WTC11 (cell line): ENCODE data around the gene SYCN. TPM values are rescaled to one million over a fixed set of nuclear protein-coding genes. Genes with fewer than 3 reads are reported as not detected.

ENCODE experiments used
- ATAC-seq: fragments of 200-7000 bp; cut with Tn5 transposase; 2 replicates; pipeline ENCODE4 v1.10.0; 2021; ENCODE audit warnings: mild to moderate bottlenecking, moderate library complexity
- CTCF ChIA-PET: fragments of 300-600 bp; sonication (Branson Sonifier 250); formaldehyde crosslinking; loops from one replicate; lab custom pipeline; 2021; ENCODE audit warnings: antibody characterized with exemption; lab: Charles Lee
- POLR2A ChIA-PET: fragments of 350-600 bp; sonication (Branson Sonifier 250); formaldehyde crosslinking; loops from one replicate; lab custom pipeline; 2021; ENCODE audit warnings: antibody characterized with exemption; lab: Charles Lee
- DNase-seq: peaks from one replicate; pipeline ENCODE4 v3.0.0; 2021; ENCODE audit warnings: low spot score
- H3K27ac Mint-ChIP-seq: 2 replicates; pipeline ENCODE4 v1.8.0; 2021; ENCODE audit warnings: mixed read lengths
- H3K27me3 Mint-ChIP-seq: 2 replicates; pipeline ENCODE4 v1.8.0; 2021; ENCODE audit warnings: low read depth, mild to moderate bottlenecking, moderate library complexity, mixed read lengths
- H3K36me3 Mint-ChIP-seq: 2 replicates; pipeline ENCODE4 v1.8.0; 2021; ENCODE audit warnings: mixed read lengths
- H3K4me1 Mint-ChIP-seq: 2 replicates; pipeline ENCODE4 v1.8.0; 2022; ENCODE audit warnings: mixed read lengths
- H3K4me3 Mint-ChIP-seq: 2 replicates; pipeline ENCODE4 v1.8.0; 2021; ENCODE audit warnings: mild to moderate bottlenecking, moderate library complexity, mixed read lengths
- H3K9me3 Mint-ChIP-seq: 2 replicates; pipeline ENCODE4 v1.8.0; 2021; ENCODE audit warnings: mixed read lengths
- AFF4 ChIP-seq: sonication (generic); formaldehyde crosslinking; IDR thresholded peaks from 2 replicates; pipeline ENCODE4 v1.8.1; 2023; ENCODE audit warnings: mild to moderate bottlenecking, missing genetic modification reagents, borderline replicate concordance
- ATF1 ChIP-seq: sonication (generic); formaldehyde crosslinking; IDR thresholded peaks from 2 replicates; pipeline ENCODE4 v1.8.1; 2023; ENCODE audit warnings: mild to moderate bottlenecking, moderate library complexity, missing genetic modification reagents
- CREB1 ChIP-seq: sonication (generic); formaldehyde crosslinking; IDR thresholded peaks from 2 replicates; pipeline ENCODE4 v1.8.0; 2023; ENCODE audit warnings: mild to moderate bottlenecking, missing genetic modification reagents
- CTCF ChIP-seq: fragments of 200-600 bp; IDR thresholded peaks from 2 replicates; pipeline ENCODE4 v1.8.0; 2022; ENCODE audit warnings: antibody characterized with exemption
- ERG ChIP-seq: fragments of 250-450 bp; sonication (Bioruptor Pico); IDR thresholded peaks from 2 replicates; pipeline ENCODE4 v1.8.0; 2021; ENCODE audit warnings: mild to moderate bottlenecking
- GABPB1 ChIP-seq: sonication (generic); formaldehyde crosslinking; IDR thresholded peaks from 2 replicates; pipeline ENCODE4 v1.8.1; 2023; ENCODE audit warnings: mild to moderate bottlenecking, missing genetic modification reagents
- GRHL2 ChIP-seq: fragments of 250-450 bp; sonication (Bioruptor Pico); IDR thresholded peaks from 2 replicates; pipeline ENCODE4 v1.8.0; 2022; ENCODE audit warnings: mild to moderate bottlenecking, moderate library complexity; ENCODE audit not compliant: insufficient replicate concordance, severe bottlenecking
- GTF2I ChIP-seq: fragments of 250-450 bp; sonication (Bioruptor Pico); conservative IDR thresholded peaks from 2 replicates; pipeline ENCODE4 v1.4.0; 2021; ENCODE audit warnings: mild to moderate bottlenecking
- KAT7 ChIP-seq: sonication (generic); formaldehyde crosslinking; IDR thresholded peaks from 2 replicates; pipeline ENCODE4 v1.8.1; 2023; ENCODE audit warnings: missing genetic modification reagents, mild to moderate bottlenecking, borderline replicate concordance
- MXD4 ChIP-seq: fragments of 250-450 bp; sonication (Bioruptor Pico); IDR thresholded peaks from 2 replicates; pipeline ENCODE4 v1.8.0; 2021; ENCODE audit warnings: mild to moderate bottlenecking, moderate library complexity, borderline replicate concordance
- NFE2L1 ChIP-seq: sonication (generic); formaldehyde crosslinking; IDR thresholded peaks from 2 replicates; pipeline ENCODE4 v1.8.1; 2023; ENCODE audit warnings: missing genetic modification reagents
- PREB ChIP-seq: sonication (generic); formaldehyde crosslinking; IDR thresholded peaks from 2 replicates; pipeline ENCODE4 v1.8.1; 2022; ENCODE audit warnings: mild to moderate bottlenecking, missing genetic modification reagents, moderate library complexity, borderline replicate concordance
- RELA ChIP-seq: sonication (generic); formaldehyde crosslinking; IDR thresholded peaks from 2 replicates; pipeline ENCODE4 v1.8.1; 2022; ENCODE audit warnings: missing genetic modification reagents, mild to moderate bottlenecking, borderline replicate concordance
- RORB ChIP-seq: fragments of 250-450 bp; sonication (Bioruptor Pico); IDR thresholded peaks from 2 replicates; pipeline ENCODE4 v1.9.0; 2021; ENCODE audit warnings: mild to moderate bottlenecking
- USF1 ChIP-seq: sonication (generic); formaldehyde crosslinking; IDR thresholded peaks from 2 replicates; pipeline ENCODE4 v1.8.0; 2022; ENCODE audit warnings: mild to moderate bottlenecking, missing genetic modification reagents
- USF2 ChIP-seq: sonication (generic); formaldehyde crosslinking; IDR thresholded peaks from 2 replicates; pipeline ENCODE4 v1.8.1; 2023; ENCODE audit warnings: mild to moderate bottlenecking, missing genetic modification reagents, moderate library complexity
- ZNF263 ChIP-seq: sonication (generic); formaldehyde crosslinking; IDR thresholded peaks from 2 replicates; pipeline ENCODE4 v1.8.1; 2022; ENCODE audit warnings: low read depth, mild to moderate bottlenecking, moderate library complexity, missing genetic modification reagents
- ZNF281 ChIP-seq: sonication (generic); formaldehyde crosslinking; IDR thresholded peaks from 2 replicates; pipeline ENCODE4 v1.8.0; 2023; ENCODE audit warnings: mild to moderate bottlenecking, missing genetic modification reagents
- ZNF425 ChIP-seq: fragments of 250-450 bp; sonication (Bioruptor Pico); conservative IDR thresholded peaks from 2 replicates; pipeline ENCODE4 v1.9.0; 2021; ENCODE audit warnings: mild to moderate bottlenecking
- total RNA-seq: library from RNA; stranded (reverse); gene quantifications from 3 replicates; pipeline ENCODE4 v1.2.3, GENCODE V29; 2021

The SYCN gene
- total RNA-seq, 1 experiment from 2014 or later = 0.77 TPM

GRCh38 chr19:39169143-39169810, 34.8 kb downstream of the SYCN start (continued):
- TF ChIP-seq GABPB1 (CRISPR knock-in tag) (no peak), AFF4 (CRISPR knock-in tag) (no peak), RORB (no peak), ZNF281 (CRISPR knock-in tag) (no peak), ERG (CRISPR knock-in tag) (no peak), MXD4 (CRISPR knock-in tag) (no peak)

- DNase-seq = no peak
- ChIA-PET CTCF (interaction anchor here (0.8 to 2.4 kb wide), 5 partner anchors 22 to 238 kb away, joined by 3 to 15 read pairs (median 3); partner anchors contain the start of genes MRPS12 and SARS2), POLR2A (no interaction called here)
- no peak for TF ChIP-seq USF2 (CRISPR knock-in tag)
- no peak for TF ChIP-seq ZNF263 (CRISPR knock-in tag)
- TF ChIP-seq GRHL2 (CRISPR knock-in tag) = no peak
- TF ChIP-seq CTCF = no peak
- TF ChIP-seq USF1 (CRISPR knock-in tag) = no peak
- TF ChIP-seq CREB1 (CRISPR knock-in tag) = no peak
- TF ChIP-seq KAT7 = no peak
- TF ChIP-seq NFE2L1 (CRISPR knock-in tag) = no peak
- TF ChIP-seq GTF2I (CRISPR knock-in tag) = no peak
- TF ChIP-seq ATF1 = no peak
- TF ChIP-seq RELA (CRISPR knock-in tag) = no peak
- no peak for TF ChIP-seq ZNF425 (CRISPR knock-in tag)
- TF ChIP-seq PREB (CRISPR knock-in tag) = no peak
Measured at GRCh38 chr19:39168258-39169142, 35.6 kb downstream of the SYCN start.

More at GRCh38 chr19:39168258-39169142, 35.6 kb downstream of the SYCN start:
- Mint-ChIP-seq H3K27me3 (no peaks in the 10 kb centered on the region), H3K9me3 (no peaks in the 10 kb centered on the region), H3K4me3 (no peak overlapping the region), H3K36me3 (no peaks in the 10 kb centered on the region), H3K27ac (peak overlapping the region; percentile 83), H3K4me1 (peaks cover 17% of the 10 kb centered on the region)
- peak; percentile 22; the same call in 1 of the 2 replicates for ATAC-seq
